ENCODE data around the gene PLA2G7. TPM values are rescaled to one million over a fixed set of nuclear protein-coding genes. Genes with fewer than 3 reads are reported as not detected.

PLA2G7 gene
- total and polyA plus RNA-seq, 9 donors, result 0.18 to 15.1 (median 1.6) TPM

- no peaks in the 10 kb centered on the region for H3K9me3 ChIP-seq
- H3K4me1 ChIP-seq (ENCODE audit: insufficient read depth), result no peaks in the 10 kb centered on the region
- H3K4me3 ChIP-seq, result no peak overlapping the region
- no peak for DNase-seq
- H3K36me3 ChIP-seq, result no peaks in the 10 kb centered on the region
- no peak overlapping the region for H3K27ac ChIP-seq
- 91 to 97% (median 96%) methylated on average over 1 of the region's 1 CpG for WGBS, 3 donors
- TF ChIP-seq, protein P1, sequence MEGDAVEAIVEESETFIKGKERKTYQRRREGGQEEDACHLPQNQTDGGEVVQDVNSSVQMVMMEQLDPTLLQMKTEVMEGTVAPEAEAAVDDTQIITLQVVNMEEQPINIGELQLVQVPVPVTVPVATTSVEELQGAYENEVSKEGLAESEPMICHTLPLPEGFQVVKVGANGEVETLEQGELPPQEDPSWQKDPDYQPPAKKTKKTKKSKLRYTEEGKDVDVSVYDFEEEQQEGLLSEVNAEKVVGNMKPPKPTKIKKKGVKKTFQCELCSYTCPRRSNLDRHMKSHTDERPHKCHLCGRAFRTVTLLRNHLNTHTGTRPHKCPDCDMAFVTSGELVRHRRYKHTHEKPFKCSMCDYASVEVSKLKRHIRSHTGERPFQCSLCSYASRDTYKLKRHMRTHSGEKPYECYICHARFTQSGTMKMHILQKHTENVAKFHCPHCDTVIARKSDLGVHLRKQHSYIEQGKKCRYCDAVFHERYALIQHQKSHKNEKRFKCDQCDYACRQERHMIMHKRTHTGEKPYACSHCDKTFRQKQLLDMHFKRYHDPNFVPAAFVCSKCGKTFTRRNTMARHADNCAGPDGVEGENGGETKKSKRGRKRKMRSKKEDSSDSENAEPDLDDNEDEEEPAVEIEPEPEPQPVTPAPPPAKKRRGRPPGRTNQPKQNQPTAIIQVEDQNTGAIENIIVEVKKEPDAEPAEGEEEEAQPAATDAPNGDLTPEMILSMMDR (IDR thresholded peaks at IDR 0.05), result no peak
- no peaks in the 10 kb centered on the region for H3K27me3 ChIP-seq
- intact Hi-C loops (cut with DNase I), result no loop called here
Measured at GRCh38 chr6:46711491-46711890, 23.7 kb downstream of the PLA2G7 start.

DNA sequence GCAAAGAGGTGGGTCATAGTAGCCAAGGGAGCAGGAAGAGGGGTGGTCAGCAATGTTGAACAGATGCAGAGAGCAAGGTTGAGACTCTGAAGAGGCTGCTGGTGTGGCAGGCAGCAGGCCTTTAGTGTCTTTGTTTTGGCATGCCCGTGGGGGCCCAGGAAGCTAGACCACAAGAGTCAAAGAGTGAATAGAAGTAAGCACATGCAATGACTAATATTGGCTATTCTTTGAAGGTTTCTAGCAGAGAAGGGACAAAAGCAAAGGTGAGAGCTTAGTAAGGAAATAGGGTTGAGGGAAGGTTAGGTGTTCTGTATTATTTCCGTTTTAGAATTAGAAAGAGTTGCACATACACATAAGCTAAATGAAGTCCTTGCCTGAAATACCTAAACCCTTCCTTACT, 28.7 kb downstream of the PLA2G7 start:
- Histone ChIP-seq H3K4me3 (no peak overlapping the region), H3K36me3 (no peaks in the 10 kb centered on the region), H3K9me3 (no peaks in the 10 kb centered on the region), H3K4me1 (ENCODE audit: insufficient read depth) (no peaks in the 10 kb centered on the region), H3K27me3 (no peaks in the 10 kb centered on the region), H3K27ac (no peak overlapping the region)
- TF ChIP-seq POLR2A (IDR thresholded peaks at IDR 0.05) (no peak), EP300 (IDR thresholded peaks at IDR 0.05) (no peak)
- TF ChIP-seq, protein P1 (IDR thresholded peaks at IDR 0.05), result no peak
- WGBS, 3 donors, result 83 to 94% (median 85%) methylated on average over 2 of the region's 2 CpGs
- DNase-seq, result no peak
- intact Hi-C loops (cut with DNase I), result no loop called here

DNA sequence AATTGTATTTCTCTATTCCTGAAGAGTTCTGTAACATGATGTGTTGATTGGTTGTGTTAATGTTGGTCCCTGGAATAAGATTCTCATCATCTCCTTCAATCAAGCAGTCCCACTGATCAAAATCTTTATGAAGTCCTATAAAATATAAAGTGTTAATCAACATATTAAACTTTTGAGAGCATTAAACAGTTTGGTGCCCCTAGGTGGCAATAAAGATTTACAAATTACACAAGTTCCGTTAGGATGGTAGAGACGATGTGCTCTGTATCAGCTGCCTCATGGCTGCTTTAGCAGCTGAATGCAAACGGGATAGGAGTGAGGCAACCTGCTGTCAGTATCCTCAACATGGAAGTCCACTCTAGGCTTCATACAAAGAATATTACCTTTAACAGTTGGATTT, 30.6 kb downstream of the PLA2G7 start:
- 2 to 5% (median 3%) methylated on average over 3 of the region's 3 CpGs for WGBS, 3 donors
- intact Hi-C loops (cut with DNase I), result no loop called here
- no peak for DNase-seq

GRCh38 chr6:46699970-46700369, 35.2 kb downstream of the PLA2G7 start:
- no peak for DNase-seq
- Histone ChIP-seq H3K27me3 (no peaks in the 10 kb centered on the region), H3K9me3 (no peaks in the 10 kb centered on the region), H3K36me3 (no peaks in the 10 kb centered on the region), H3K27ac (no peak overlapping the region), H3K4me1 (ENCODE audit: insufficient read depth) (no peaks in the 10 kb centered on the region), H3K4me3 (no peak overlapping the region)
- intact Hi-C loops (cut with DNase I), result no loop called here
- TF ChIP-seq, protein P1 (IDR thresholded peaks at IDR 0.05), result no peak
- TF ChIP-seq EP300 (IDR thresholded peaks at IDR 0.05), result no peak
- WGBS, 3 donors, result 81 to 90% (median 85%) methylated on average over 1 of the region's 1 CpG

More for the DNA sequence above, 30.6 kb downstream of the PLA2G7 start:
- no peaks in the 10 kb centered on the region for H3K9me3 ChIP-seq
- H3K27ac ChIP-seq, result no peak overlapping the region
- no peaks in the 10 kb centered on the region for H3K36me3 ChIP-seq
- H3K27me3 ChIP-seq, result no peaks in the 10 kb centered on the region
- TF ChIP-seq, protein P1 (IDR thresholded peaks at IDR 0.05), result no peak
- TF ChIP-seq POLR2A (IDR thresholded peaks at IDR 0.05) (no peak), EP300 (IDR thresholded peaks at IDR 0.05) (no peak)
- no peak overlapping the region for H3K4me3 ChIP-seq
- no peaks in the 10 kb centered on the region for H3K4me1 ChIP-seq (ENCODE audit: insufficient read depth)

Measured in ovary (tissue), 9 donors.